K562 (cell line): ENCODE data around the gene AIF1L.

ENCODE experiments used
- HNRNPH1 ChIP-seq: fragments of 200-400 bp; formaldehyde crosslinking; optimal IDR thresholded peaks from 2 replicates; pipeline ENCODE3; 2017; ENCODE audit warnings: low read depth, mild to moderate bottlenecking, low read length, moderate library complexity
- JUNB ChIP-seq: fragments of 450-650 bp; formaldehyde crosslinking; conservative IDR thresholded peaks from 2 replicates; pipeline ENCODE4 v1.4.0; 2020; ENCODE audit warnings: mild to moderate bottlenecking
- POLR2AphosphoS2 ChIP-seq: IDR thresholded peaks from 2 replicates; pipeline ENCODE4 v1.6.1; 2012; ENCODE audit warnings: low read length, improper control_type of control experiment
- POLR2AphosphoS5 ChIP-seq: IDR thresholded peaks from 2 replicates; pipeline ENCODE4 v1.6.1; 2011; ENCODE audit warnings: mild to moderate bottlenecking, low read depth, low read length, moderate library complexity; ENCODE audit not compliant: control insufficient read depth, insufficient read depth
- PYGO2 ChIP-seq: fragments of 450-650 bp; IDR thresholded peaks from 2 replicates; pipeline ENCODE4 v1.6.1; 2016; ENCODE audit warnings: mild to moderate bottlenecking, missing genetic modification characterization, moderate library complexity, missing compliant biosample characterization
- RFX5 ChIP-seq: IDR thresholded peaks from 2 replicates; pipeline ENCODE4 v1.6.1; 2011; ENCODE audit warnings: low read depth, mild to moderate bottlenecking, improper control_type of control experiment, low read length
- TF ChIP-seq, protein P1 (sequence below), 3 experiments: IDR thresholded peaks in 2 of 3; conservative IDR thresholded peaks in 1 of 3; 2 replicates each; pipeline ENCODE4 v1.5.1; 2011 to 2012; ENCODE audit warnings: low read length in 3 of 3, mild to moderate bottlenecking in 3 of 3, control low read depth in 2 of 3, improper control_type of control experiment in 1 of 3, inconsistent platforms in 1 of 3, low read depth in 1 of 3, mixed read lengths in 1 of 3, moderate library complexity in 1 of 3; ENCODE audit not compliant: insufficient read depth in 2 of 3

DNA sequence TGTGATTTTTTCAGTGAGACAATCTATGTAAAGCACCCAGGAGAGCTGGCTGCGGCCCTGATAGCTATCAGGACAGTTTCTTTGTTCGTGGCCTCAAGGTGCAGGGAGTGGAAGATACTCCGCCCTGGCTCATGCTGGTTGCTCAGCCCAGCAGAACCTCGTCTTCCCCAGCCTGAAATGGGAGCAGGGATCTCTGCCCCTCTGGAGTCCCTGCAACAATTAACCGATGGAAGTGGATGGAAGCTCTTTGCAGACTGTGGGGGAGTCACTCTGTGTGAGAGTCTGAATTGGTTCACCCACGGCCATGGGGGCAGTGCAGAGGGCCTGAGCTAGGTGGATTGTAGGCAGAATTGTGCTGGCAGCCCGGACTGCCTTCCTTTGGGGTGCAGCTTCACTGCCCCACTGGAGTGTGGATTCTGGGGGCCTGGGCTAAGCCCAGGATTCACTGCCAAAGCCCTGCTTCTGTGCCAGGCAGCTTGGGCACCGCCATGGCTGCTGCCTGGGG, 2.8 kb downstream of the AIF1L start:
- TF ChIP-seq, protein P1, sequence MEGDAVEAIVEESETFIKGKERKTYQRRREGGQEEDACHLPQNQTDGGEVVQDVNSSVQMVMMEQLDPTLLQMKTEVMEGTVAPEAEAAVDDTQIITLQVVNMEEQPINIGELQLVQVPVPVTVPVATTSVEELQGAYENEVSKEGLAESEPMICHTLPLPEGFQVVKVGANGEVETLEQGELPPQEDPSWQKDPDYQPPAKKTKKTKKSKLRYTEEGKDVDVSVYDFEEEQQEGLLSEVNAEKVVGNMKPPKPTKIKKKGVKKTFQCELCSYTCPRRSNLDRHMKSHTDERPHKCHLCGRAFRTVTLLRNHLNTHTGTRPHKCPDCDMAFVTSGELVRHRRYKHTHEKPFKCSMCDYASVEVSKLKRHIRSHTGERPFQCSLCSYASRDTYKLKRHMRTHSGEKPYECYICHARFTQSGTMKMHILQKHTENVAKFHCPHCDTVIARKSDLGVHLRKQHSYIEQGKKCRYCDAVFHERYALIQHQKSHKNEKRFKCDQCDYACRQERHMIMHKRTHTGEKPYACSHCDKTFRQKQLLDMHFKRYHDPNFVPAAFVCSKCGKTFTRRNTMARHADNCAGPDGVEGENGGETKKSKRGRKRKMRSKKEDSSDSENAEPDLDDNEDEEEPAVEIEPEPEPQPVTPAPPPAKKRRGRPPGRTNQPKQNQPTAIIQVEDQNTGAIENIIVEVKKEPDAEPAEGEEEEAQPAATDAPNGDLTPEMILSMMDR (IDR thresholded peaks at IDR 0.05 in 2 of 3, conservative IDR thresholded peaks at IDR 0.05 in 1 of 3; ENCODE audit: insufficient read depth in 2 of 3, low read depth in 1 of 3, low read length in 3 of 3) = no peak
- no peak for TF ChIP-seq PYGO2 (tag)
- TF ChIP-seq HNRNPH1 = no peak
- TF ChIP-seq POLR2AphosphoS5 = no peak
- TF ChIP-seq JUNB (CRISPR knock-in tag) = no peak
- TF ChIP-seq RFX5 = no peak
- TF ChIP-seq POLR2AphosphoS2 = no peak
